H1 (cell line): Measurements from ENCODE around the gene INTS1. TPM values are rescaled to one million over a fixed set of nuclear protein-coding genes. Genes with fewer than 3 reads are reported as not detected.

Experiments used
- CTCF ChIA-PET: fragments of 300-600 bp; sonication (Branson Sonifier 250); formaldehyde crosslinking; loops from one replicate; lab custom pipeline; 2021; ENCODE audit not compliant: partially characterized antibody; lab: Charles Lee
- POLR2A ChIA-PET: fragments of 300-600 bp; sonication (Branson Sonifier 250); formaldehyde crosslinking; loops from one replicate; lab custom pipeline; 2021; ENCODE audit warnings: inconsistent platforms; ENCODE audit not compliant: partially characterized antibody; lab: Charles Lee
- DNase-seq, 2 experiments: peaks; one replicate each; pipeline versions ENCODE4 v3.0.0 to v3.0.0-alpha.2; 2010 to 2022; ENCODE audit warnings: low spot score in 2 of 2, low read depth in 1 of 2, mixed read lengths in 1 of 2
- FAIRE-seq: peaks from 2 replicates; lab custom pipeline; 2011; peaks lifted over from hg19 to GRCh38; lab: Jason Lieb, UNC
- H2AFZ ChIP-seq: 2 replicates; pipeline ENCODE4 v1.8.1; 2012; ENCODE audit warnings: low read length, inconsistent platforms
- H2AK5ac ChIP-seq: 2 replicates; pipeline ENCODE4 v1.6.1; 2013; ENCODE audit warnings: low read depth, low read length
- H2BK120ac ChIP-seq: replicated peaks from 2 replicates; pipeline ENCODE3; 2013; ENCODE audit warnings: low read depth, low read length, inconsistent platforms
- H2BK12ac ChIP-seq: 2 replicates; pipeline ENCODE4 v1.6.1; 2013; ENCODE audit warnings: low read depth, low read length
- H2BK15ac ChIP-seq: 2 replicates; pipeline ENCODE4 v1.6.1; 2013; ENCODE audit warnings: low read length
- H2BK20ac ChIP-seq: 2 replicates; pipeline ENCODE4 v1.6.1; 2013; ENCODE audit warnings: low read length
- H2BK5ac ChIP-seq: 2 replicates; pipeline ENCODE4 v1.6.1; 2013; ENCODE audit warnings: low read depth, low read length
- H3K14ac ChIP-seq: 2 replicates; pipeline ENCODE4 v1.6.1; 2013; ENCODE audit warnings: inconsistent platforms; ENCODE audit not compliant: insufficient read length
- H3K18ac ChIP-seq: 2 replicates; pipeline ENCODE4 v1.6.1; 2013; ENCODE audit warnings: low read length; ENCODE audit errors: extremely low read depth
- H3K23ac ChIP-seq: 2 replicates; pipeline ENCODE4 v1.6.1; 2013; ENCODE audit warnings: inconsistent platforms; ENCODE audit not compliant: insufficient read length
- H3K23me2 ChIP-seq: 2 replicates; pipeline ENCODE4 v1.6.1; 2013; ENCODE audit warnings: low read depth, low read length
- H3K27ac ChIP-seq: 2 replicates; pipeline ENCODE4 v1.6.1; 2011; ENCODE audit warnings: low read depth, low read length, inconsistent platforms
- H3K27me3 ChIP-seq, 4 experiments: replicated peaks in 1 of 4; 1 replicate in 1 of 4; 2 replicates in 3 of 4; pipeline versions ENCODE4 v1.6.1 to v1.8.1; 2011 to 2013; ENCODE audit warnings: low read length in 3 of 4, mild to moderate bottlenecking in 3 of 4, inconsistent platforms in 2 of 4, mixed read lengths in 2 of 4, moderate library complexity in 1 of 4; ENCODE audit not compliant: control insufficient read depth in 3 of 4, insufficient read depth in 3 of 4; ENCODE audit errors: extremely low read depth in 1 of 4
- H3K36me3 ChIP-seq, 4 experiments: 2 replicates each; pipeline versions ENCODE4 v1.6.1 to v1.8.1; 2011 to 2013; ENCODE audit warnings: mild to moderate bottlenecking in 4 of 4, low read length in 3 of 4, moderate library complexity in 2 of 4, control low read depth in 1 of 4, inconsistent platforms in 1 of 4; ENCODE audit not compliant: insufficient read depth in 4 of 4, control insufficient read depth in 2 of 4
- H3K4ac ChIP-seq: replicated peaks from 2 replicates; pipeline ENCODE3; 2013; ENCODE audit warnings: low read length, low read depth, mixed read lengths, inconsistent platforms; ENCODE audit not compliant: insufficient read length
- H3K4me1 ChIP-seq, 4 experiments: replicated peaks in 1 of 4; 1 replicate in 1 of 4; 2 replicates in 3 of 4; pipeline versions ENCODE4 v1.6.1 to v1.8.1; 2011 to 2013; ENCODE audit warnings: low read length in 3 of 4, inconsistent platforms in 2 of 4, mixed read lengths in 1 of 4; ENCODE audit not compliant: insufficient read depth in 4 of 4, control insufficient read depth in 3 of 4
- H3K4me2 ChIP-seq, 2 experiments: 2 replicates each; pipeline versions ENCODE4 v1.6.1 to v1.8.1; 2011 to 2013; ENCODE audit warnings: low read depth in 2 of 2, low read length in 2 of 2, control low read depth in 1 of 2, inconsistent platforms in 1 of 2, mild to moderate bottlenecking in 1 of 2; ENCODE audit not compliant: insufficient read depth in 1 of 2
- H3K4me3 ChIP-seq, 4 experiments: fragments of 200-600, 300-600 bp in 1 of 4; sonication (generic), shearing (Covaris generic), sonication (Bioruptor Twin) in 1 of 4; 2 replicates each; pipeline versions ENCODE4 v1.5.1 to v1.8.1; 2011 to 2016; ENCODE audit warnings: low read length in 4 of 4, low read depth in 3 of 4, control low read depth in 2 of 4, inconsistent platforms in 2 of 4, mild to moderate bottlenecking in 2 of 4, mixed read lengths in 1 of 4, moderate library complexity in 1 of 4; ENCODE audit not compliant: insufficient read depth in 2 of 4; ENCODE audit errors: extremely low read depth in 1 of 4
- H3K56ac ChIP-seq: replicated peaks from 2 replicates; pipeline ENCODE3; 2013; ENCODE audit warnings: low read depth, mild to moderate bottlenecking, mixed read lengths, low read length, inconsistent platforms; ENCODE audit not compliant: insufficient read length
- H3K79me1 ChIP-seq: 2 replicates; pipeline ENCODE4 v1.6.1; 2013; ENCODE audit warnings: low read depth, low read length, control low read depth
- H3K79me2 ChIP-seq, 2 experiments: 2 replicates each; pipeline versions ENCODE4 v1.6.1 to v1.8.1; 2012 to 2013; ENCODE audit warnings: low read length in 2 of 2, mild to moderate bottlenecking in 2 of 2, inconsistent platforms in 1 of 2; ENCODE audit not compliant: insufficient read depth in 2 of 2, control insufficient read depth in 1 of 2
- H3K9ac ChIP-seq, 4 experiments: replicated peaks in 1 of 4; 1 replicate in 1 of 4; 2 replicates in 3 of 4; pipeline versions ENCODE4 v1.6.1 to v1.8.1; 2011 to 2013; ENCODE audit warnings: low read depth in 3 of 4, low read length in 3 of 4, control low read depth in 2 of 4, mild to moderate bottlenecking in 2 of 4, moderate library complexity in 2 of 4, inconsistent platforms in 1 of 4; ENCODE audit errors: extremely low read depth in 1 of 4
- H3K9me3 ChIP-seq, 2 experiments: 2 replicates each; pipeline versions ENCODE4 v1.6.1 to v1.8.1; 2012 to 2013; ENCODE audit warnings: mild to moderate bottlenecking in 2 of 2, moderate library complexity in 2 of 2, control low read depth in 1 of 2, inconsistent platforms in 1 of 2, low read depth in 1 of 2, low read length in 1 of 2, mixed read lengths in 1 of 2; ENCODE audit not compliant: insufficient read depth in 2 of 2
- H4K20me1 ChIP-seq, 2 experiments: replicated peaks in 1 of 2; 2 replicates each; pipeline versions ENCODE3 to v1.8.1; 2011 to 2013; ENCODE audit warnings: inconsistent platforms in 2 of 2, low read length in 2 of 2, mild to moderate bottlenecking in 1 of 2; ENCODE audit not compliant: insufficient read depth in 2 of 2, control insufficient read depth in 1 of 2
- H4K5ac ChIP-seq: 2 replicates; pipeline ENCODE4 v1.6.1; 2013; ENCODE audit warnings: low read length, low read depth, mixed read lengths, inconsistent platforms; ENCODE audit not compliant: insufficient read length
- H4K8ac ChIP-seq: 2 replicates; pipeline ENCODE4 v1.8.0; 2013; ENCODE audit warnings: mild to moderate bottlenecking, moderate library complexity, low read length, inconsistent platforms; ENCODE audit not compliant: insufficient read depth; ENCODE audit errors: extremely low read depth
- H4K91ac ChIP-seq: replicated peaks from 2 replicates; pipeline ENCODE3; 2013; ENCODE audit warnings: low read length, mixed read lengths, inconsistent platforms; ENCODE audit not compliant: insufficient read length
- CBX8 ChIP-seq: fragments of 300-800, 300-1000 bp; sonication (generic); IDR thresholded peaks from 2 replicates; pipeline ENCODE4 v1.7.1; 2016; ENCODE audit warnings: low read depth, low read length, borderline replicate concordance
- NRF1 ChIP-seq: IDR thresholded peaks from 2 replicates; pipeline ENCODE4 v1.6.1; 2011; ENCODE audit warnings: mild to moderate bottlenecking, low read depth, low read length, improper control_type of control experiment
- POLR2A ChIP-seq, 2 experiments: IDR thresholded peaks; 1 replicate in 1 of 2; 2 replicates in 1 of 2; pipeline ENCODE4 v1.6.1; 2011; ENCODE audit warnings: low read depth in 2 of 2, low read length in 2 of 2, mild to moderate bottlenecking in 2 of 2; ENCODE audit errors: control extremely low read depth in 1 of 2
- POU5F1 ChIP-seq: IDR thresholded peaks from 2 replicates; pipeline ENCODE4 v1.6.1; 2011; ENCODE audit warnings: low read depth, mild to moderate bottlenecking, low read length, moderate library complexity
- RBBP5 ChIP-seq: IDR thresholded peaks from 2 replicates; pipeline ENCODE4 v1.7.1; 2012; ENCODE audit warnings: low read depth, mild to moderate bottlenecking, inconsistent platforms, low read length, moderate library complexity, borderline replicate concordance
- TBP ChIP-seq: IDR thresholded peaks from 2 replicates; pipeline ENCODE4 v1.6.1; 2011; ENCODE audit warnings: low read depth, low read length, improper control_type of control experiment
- TEAD4 ChIP-seq: IDR thresholded peaks from 2 replicates; pipeline ENCODE4 v1.6.1; 2012; ENCODE audit warnings: low read depth, low read length, inconsistent platforms, mixed read lengths
- USF2 ChIP-seq: IDR thresholded peaks from 2 replicates; pipeline ENCODE4 v1.6.1; 2011; ENCODE audit warnings: low read length, improper control_type of control experiment
- WGBS, 2 experiments: shearing (Covaris generic) in 1 of 2; methylation state at CpG; one replicate each; pipeline versions ENCODE4 v1.1.6 to v1.1.7; 2013 to 2015; ENCODE audit warnings: low lambda C conversion rate in 2 of 2, mixed read lengths in 2 of 2, inconsistent platforms in 1 of 2, low coverage in 1 of 2, missing lambda C conversion rate in 1 of 2; ENCODE audit not compliant: insufficient replicate concordance in 2 of 2, insufficient coverage in 1 of 2, insufficient read length in 1 of 2; ENCODE audit errors: extremely low coverage in 1 of 2, missing lambda C conversion rate in 1 of 2; 5-methylcytosine and 5-hydroxymethylcytosine counted together
- polyA plus RNA-seq, 7 experiments: library from polyadenylated mRNA; depleted of rRNA in 3 of 7; stranded (reverse) in 5 of 7; unstranded in 2 of 7; fragments of >200 nt in 5 of 7; fragments of 200-250 nt in 2 of 7; gene quantifications; 1 replicate in 5 of 7; 2 replicates in 1 of 7; 4 replicates in 1 of 7; pipeline versions ENCODE4 v1.2.1 to v1.2.3, GENCODE V29; 2011 to 2013; ENCODE audit warnings: missing spikeins in 2 of 7, mixed read lengths in 2 of 7
- total RNA-seq: library from RNA; stranded (reverse); fragmentation: NEBNext Ultra II Directional; extraction: Animal tissue kit (Norgen Biotek cat#: 25700); gene quantifications from 2 replicates; pipeline ENCODE4 v1.2.1, GENCODE V29; 2021

INTS1 gene
- total and polyA plus RNA-seq, 2 of the 8 experiments (the other 6 are each of a cell fraction or from before 2014, with no cell fraction given), result 76.9 to 104 TPM

GRCh38 chr7:1535100-1535458 is 30.9 kb upstream of the INTS1 start:
- Histone ChIP-seq H4K5ac (no peak overlapping the region), H2BK20ac (no peak overlapping the region), H2AK5ac (no peak overlapping the region), H3K18ac (no peak overlapping the region), H2BK120ac (no peak overlapping the region), H2AFZ (no peak overlapping the region), H3K4ac (no peak overlapping the region), H3K9me3 (no peaks in the 10 kb centered on the region), H3K56ac (no peak overlapping the region), H3K36me3 (peaks cover 0 to 9% (median 0%) of the 10 kb centered on the region in 4 experiments; a peak in 2 of 8 replicates), H4K91ac (no peak overlapping the region), H3K79me2 (peaks cover 0 to 71% of the 10 kb centered on the region in 2 experiments; a peak in 3 of 4 replicates), H3K27ac (no peak overlapping the region), H3K4me2 (no peak overlapping the region), H3K23ac (no peak overlapping the region), H3K9ac (no peak overlapping the region), H3K23me2 (peaks cover 6% of the 10 kb centered on the region; the same call in 1 of the 2 replicates), H3K14ac (no peak overlapping the region), H4K8ac (no peak overlapping the region), H3K4me3 (no peak overlapping the region), H2BK15ac (no peak overlapping the region), H4K20me1 (peaks cover 15 to 26% of the 10 kb centered on the region in 2 experiments), H3K79me1 (peaks cover 23% of the 10 kb centered on the region), H3K27me3 (no peaks in the 10 kb centered on the region; a peak in 2 of 7 replicates), H2BK5ac (no peak overlapping the region), H3K4me1 (peaks cover 13 to 45% (median 32%) of the 10 kb centered on the region in 4 experiments), H2BK12ac (no peak overlapping the region)
- no peak for FAIRE-seq
- ChIA-PET POLR2A (interaction anchor here (1.0 to 4.9 kb wide), 4 partner anchors 9 to 45 kb away, joined by 3 to 26 read pairs (median 6); no protein-coding TSS in a partner anchor), CTCF (interaction anchor here (1.4 to 3.7 kb wide), 5 partner anchors 10 to 30 kb away, joined by 4 to 18 read pairs (median 7); partner anchors contain the start of genes INTS1 and TMEM184A)
- TF ChIP-seq POLR2A (IDR thresholded peaks at IDR 0.05; ENCODE audit: control extremely low read depth in 1 of 2, low read depth in 2 of 2, low read length in 2 of 2) (no peak), POU5F1 (no peak), RBBP5 (no peak), NRF1 (no peak), TBP (no peak), TEAD4 (no peak), USF2 (no peak), CBX8 (no peak)
- no peak for DNase-seq
- 63% methylated on average over 6 of the region's 6 CpGs; no CpG with 5 or more reads in 1 of the 2 experiments for WGBS, 2 experiments
